GM12872 (cell line): ENCODE data around the gene MST1.

Experiments used
- TF ChIP-seq, protein P1 (sequence below): IDR thresholded peaks from 3 replicates; pipeline ENCODE4 v1.5.1; 2011; ENCODE audit warnings: low read depth, mild to moderate bottlenecking, low read length, moderate library complexity; ENCODE audit not compliant: insufficient read depth

MST1 gene

GRCh38 chr3:49661281-49661680 is 28.0 kb downstream of the MST1 start:
- TF ChIP-seq, protein P1, sequence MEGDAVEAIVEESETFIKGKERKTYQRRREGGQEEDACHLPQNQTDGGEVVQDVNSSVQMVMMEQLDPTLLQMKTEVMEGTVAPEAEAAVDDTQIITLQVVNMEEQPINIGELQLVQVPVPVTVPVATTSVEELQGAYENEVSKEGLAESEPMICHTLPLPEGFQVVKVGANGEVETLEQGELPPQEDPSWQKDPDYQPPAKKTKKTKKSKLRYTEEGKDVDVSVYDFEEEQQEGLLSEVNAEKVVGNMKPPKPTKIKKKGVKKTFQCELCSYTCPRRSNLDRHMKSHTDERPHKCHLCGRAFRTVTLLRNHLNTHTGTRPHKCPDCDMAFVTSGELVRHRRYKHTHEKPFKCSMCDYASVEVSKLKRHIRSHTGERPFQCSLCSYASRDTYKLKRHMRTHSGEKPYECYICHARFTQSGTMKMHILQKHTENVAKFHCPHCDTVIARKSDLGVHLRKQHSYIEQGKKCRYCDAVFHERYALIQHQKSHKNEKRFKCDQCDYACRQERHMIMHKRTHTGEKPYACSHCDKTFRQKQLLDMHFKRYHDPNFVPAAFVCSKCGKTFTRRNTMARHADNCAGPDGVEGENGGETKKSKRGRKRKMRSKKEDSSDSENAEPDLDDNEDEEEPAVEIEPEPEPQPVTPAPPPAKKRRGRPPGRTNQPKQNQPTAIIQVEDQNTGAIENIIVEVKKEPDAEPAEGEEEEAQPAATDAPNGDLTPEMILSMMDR, result no peak

GRCh38 chr3:49659756-49660155 is 29.5 kb downstream of the MST1 start:
- TF ChIP-seq, protein P1, result no peak

DNA sequence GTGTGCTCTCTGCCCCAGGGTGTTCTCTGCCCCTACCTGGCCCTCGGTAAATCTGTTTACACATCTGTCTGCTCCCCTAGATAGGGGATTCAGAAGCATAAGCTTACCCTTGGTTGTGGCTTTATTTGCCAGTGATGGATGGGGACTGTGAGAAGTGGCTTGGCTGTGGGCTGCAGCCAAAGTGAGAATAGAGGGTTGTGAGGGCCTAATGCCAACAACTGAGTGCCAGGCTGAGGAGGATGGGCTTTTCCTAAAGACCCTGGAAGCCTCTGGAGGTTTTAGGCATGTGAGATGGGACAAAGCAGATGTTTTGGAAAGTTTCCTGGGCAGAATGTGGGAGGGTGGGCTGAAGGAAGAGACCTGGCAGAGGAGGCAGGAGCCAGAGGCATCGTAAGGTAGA is 30.6 kb downstream of the MST1 start:
- TF ChIP-seq, protein P1, result no peak

DNA sequence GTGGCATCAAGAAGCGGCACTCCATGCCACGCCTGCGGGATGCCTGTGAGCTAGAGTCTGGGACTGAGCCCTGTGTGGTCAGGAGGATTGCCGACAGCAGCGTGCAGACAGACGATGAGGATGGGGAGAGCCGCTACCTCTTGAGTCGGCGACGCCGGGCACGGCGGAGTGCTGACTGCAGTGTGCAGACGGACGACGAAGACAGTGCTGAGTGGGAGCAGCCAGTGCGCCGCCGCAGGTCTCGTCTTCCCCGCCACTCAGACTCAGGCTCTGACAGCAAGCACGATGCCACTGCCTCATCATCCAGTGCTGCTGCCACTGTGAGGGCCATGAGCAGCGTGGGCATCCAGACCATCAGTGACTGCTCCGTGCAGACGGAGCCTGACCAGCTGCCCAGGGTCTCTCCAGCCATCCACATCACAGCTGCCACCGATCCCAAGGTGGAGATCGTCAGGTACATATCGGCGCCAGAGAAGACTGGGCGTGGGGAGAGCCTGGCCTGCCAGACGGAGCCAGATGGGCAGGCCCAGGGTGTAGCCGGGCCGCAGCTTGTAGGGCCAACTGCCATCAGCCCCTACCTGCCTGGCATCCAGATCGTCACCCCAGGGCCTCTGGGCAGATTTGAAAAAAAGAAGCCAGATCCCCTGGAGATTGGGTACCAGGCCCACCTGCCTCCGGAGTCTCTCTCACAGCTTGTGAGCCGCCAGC is 31.9 kb downstream of the MST1 start:
- TF ChIP-seq, protein P1, result no peak

DNA sequence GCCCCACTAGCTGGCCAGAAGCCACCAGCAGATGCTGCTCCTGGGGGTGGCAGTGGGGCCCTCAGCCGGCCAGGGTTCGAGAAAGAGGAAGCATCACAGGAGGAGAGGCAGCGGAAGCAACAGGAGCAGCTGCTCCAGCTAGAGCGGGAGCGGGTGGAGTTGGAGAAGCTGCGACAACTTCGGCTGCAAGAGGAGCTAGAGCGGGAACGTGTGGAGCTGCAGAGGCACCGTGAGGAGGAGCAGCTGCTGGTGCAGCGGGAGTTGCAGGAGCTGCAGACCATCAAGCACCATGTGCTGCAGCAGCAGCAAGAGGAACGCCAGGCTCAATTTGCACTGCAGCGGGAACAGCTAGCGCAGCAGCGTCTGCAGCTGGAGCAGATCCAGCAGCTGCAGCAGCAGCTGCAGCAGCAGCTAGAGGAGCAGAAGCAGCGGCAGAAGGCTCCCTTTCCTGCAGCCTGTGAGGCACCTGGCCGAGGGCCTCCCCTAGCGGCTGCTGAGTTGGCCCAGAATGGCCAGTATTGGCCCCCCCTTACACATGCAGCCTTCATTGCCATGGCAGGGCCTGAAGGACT is 32.6 kb downstream of the MST1 start:
- TF ChIP-seq, protein P1, result 0 out of 3 replicates have a peak, but pooled peaks have one; percentile 28

DNA sequence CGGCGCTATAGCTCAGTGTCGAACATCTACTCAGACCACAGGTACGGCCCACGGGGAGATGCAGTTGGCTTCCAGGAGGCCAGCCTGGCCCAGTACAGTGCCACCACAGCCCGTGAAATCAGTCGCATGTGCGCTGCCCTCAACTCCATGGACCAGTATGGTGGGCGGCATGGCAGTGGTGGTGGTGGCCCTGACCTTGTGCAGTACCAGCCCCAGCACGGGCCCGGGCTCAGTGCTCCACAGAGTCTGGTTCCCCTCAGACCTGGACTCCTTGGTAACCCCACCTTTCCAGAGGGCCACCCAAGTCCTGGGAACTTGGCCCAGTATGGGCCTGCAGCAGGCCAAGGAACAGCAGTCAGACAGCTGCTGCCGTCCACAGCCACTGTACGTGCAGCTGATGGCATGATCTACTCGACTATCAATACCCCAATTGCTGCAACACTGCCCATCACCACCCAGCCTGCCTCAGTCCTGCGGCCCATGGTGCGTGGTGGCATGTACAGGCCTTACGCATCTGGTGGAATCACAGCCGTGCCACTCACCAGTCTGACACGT is 33.5 kb downstream of the MST1 start:
- TF ChIP-seq, protein P1, result no peak

DNA sequence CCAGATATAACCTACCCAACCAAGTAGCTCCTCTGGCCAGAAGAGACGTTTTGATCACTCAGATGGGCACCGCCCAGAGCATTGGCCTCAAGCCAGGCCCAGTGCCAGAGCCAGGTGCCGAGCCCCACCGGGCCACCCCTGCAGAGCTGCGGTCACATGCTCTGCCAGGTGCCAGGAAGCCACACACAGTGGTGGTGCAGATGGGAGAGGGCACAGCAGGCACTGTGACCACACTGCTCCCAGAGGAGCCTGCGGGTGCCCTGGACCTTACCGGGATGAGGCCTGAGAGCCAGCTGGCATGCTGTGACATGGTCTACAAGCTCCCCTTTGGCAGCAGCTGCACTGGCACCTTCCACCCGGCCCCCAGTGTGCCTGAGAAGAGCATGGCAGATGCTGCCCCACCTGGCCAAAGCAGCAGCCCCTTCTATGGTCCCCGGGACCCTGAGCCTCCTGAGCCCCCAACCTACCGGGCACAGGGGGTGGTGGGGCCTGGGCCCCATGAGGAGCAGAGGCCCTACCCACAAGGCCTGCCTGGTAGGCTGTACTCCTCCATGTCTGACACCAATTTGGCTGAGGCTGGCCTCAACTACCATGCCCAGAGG is 34.2 kb downstream of the MST1 start:
- TF ChIP-seq, protein P1, result no peak
